Stimulated activated naive CD8-positive, alpha-beta T cell treated with anti-CD3 and anti-CD28 coated beads, Interleukin-15, Interleukin-2, amounts not matched to agents 100 U/mL and 50 U/mL, for 24 hours (primary cell): ENCODE measurements around the gene DOC2A.
"Not testable (repeated sequence)": the region's sequence is repeated elsewhere in the genome, so short reads cannot be mapped to it uniquely, and the experiment has no call there.

Source experiments
- ATAC-seq: fragments of 150-1000 bp; cut with Tn5 transposase; one replicate; pipeline ENCODE4 v1.10.0; 2021
- DNase-seq: peaks from one replicate; pipeline ENCODE4 v3.0.0; 2021

The DOC2A gene

GRCh38 chr16:30027588-30028437, 17.0 kb upstream of the DOC2A start:
- ATAC-seq = no peak
- DNase-seq = no peak

- no peak for DNase-seq
Observed at GRCh38 chr16:30026449-30026848, 15.6 kb upstream of the DOC2A start.

GRCh38 chr16:30025574-30025973, 14.7 kb upstream of the DOC2A start:
- no peak for ATAC-seq
- DNase-seq = no peak

More at GRCh38 chr16:30026449-30026848, 15.6 kb upstream of the DOC2A start:
- no peak for ATAC-seq

GRCh38 chr16:30025156-30025555, 14.3 kb upstream of the DOC2A start:
- ATAC-seq (no peak), DNase-seq (no peak)

DNA sequence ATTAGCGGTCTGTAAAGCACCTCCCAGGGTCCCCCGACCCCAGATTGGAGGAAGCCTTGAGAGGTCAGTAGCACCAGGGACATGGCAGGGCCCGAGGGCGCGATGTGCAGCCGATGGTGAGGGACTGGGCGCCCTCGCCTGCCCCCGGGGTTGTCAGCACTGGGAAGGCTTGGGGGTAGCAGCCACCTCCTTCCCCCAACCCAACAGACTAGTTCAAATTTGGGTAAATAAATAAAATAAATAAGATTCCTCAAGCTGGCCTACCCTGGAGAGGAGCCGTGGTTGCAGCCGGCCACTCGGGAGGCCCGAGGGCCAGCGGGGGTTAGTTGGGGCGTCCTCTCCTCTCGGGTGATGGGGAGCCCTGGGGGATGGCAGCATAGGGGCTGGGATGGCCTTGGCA, 13.6 kb upstream of the DOC2A start:
- no peak for DNase-seq
- no peak for ATAC-seq

DNA sequence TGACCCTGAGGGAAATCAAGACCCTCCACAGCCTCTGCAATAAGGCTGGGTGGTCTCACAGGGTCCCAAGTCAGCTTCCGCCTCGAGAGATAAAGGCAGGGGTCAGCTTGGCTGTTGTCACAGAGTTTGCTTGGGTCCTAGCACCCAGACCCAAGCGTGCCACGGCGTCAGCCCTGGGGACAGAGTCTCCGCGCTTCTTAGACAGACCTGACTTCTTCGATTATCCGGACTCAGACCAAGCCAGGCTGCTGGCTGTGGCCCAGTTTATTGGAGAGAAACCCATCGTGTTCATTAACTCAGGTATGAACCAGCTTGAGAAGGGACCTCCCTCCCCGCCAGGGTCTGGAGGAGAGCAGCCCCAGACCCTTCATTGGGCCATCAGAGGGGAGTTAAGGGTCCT, 12.8 kb upstream of the DOC2A start:
- ATAC-seq = no peak

DNA sequence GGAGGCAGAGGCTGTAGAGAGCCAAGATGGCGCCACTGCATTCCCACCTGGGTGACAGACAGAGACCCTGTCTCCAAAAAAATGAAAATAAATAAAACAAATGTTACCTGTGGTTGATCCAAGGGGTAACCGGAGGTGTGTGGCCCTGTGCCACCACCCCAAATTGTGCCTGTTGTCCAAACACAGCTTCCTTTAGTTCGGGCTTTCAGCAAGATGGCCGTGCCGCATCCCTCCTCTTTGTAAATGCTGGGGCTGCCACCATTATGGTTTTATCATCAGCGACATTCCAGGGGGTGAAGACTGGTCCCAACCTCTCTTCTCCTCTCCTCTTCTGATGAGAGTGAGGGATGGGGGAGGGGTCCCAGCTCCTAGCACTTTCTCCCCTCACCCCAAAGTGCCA, 12.1 kb upstream of the DOC2A start, which contains the start of gene C16orf92:
Gene C16orf92, plus strand, starts transcription at position 312 of the 400 bp plus-strand sequence. CDS start 143 bp downstream, outside the sequence.
- ATAC-seq = no peak
- DNase-seq = no peak

More for the DNA sequence above, 12.8 kb upstream of the DOC2A start:
- DNase-seq = no peak

- ATAC-seq (peak; percentile 42), DNase-seq (no peak)
Observed at GRCh38 chr16:30018731-30019158, 7.9 kb upstream of the DOC2A start.

DNA sequence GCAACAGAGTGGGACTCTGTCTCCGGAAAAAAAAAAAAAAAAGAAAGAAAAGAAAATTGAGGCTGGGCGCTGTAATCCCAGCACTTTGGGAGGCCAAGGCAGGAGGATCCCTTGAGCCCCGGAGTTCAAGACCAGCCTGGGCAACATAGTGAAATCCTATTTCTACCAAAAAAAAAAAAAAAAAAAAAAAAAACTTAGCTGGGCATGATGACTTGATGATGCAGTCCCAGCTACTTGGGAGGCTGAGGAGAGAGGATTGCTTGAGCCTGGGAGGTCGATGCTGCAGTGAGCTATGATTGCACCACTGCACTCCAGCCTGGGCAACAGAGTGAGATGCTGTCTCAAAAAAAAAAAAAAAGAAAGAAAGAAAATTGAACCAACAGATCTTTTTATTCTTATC, 7.1 kb upstream of the DOC2A start:
- ATAC-seq, DNase-seq: not testable (repeated sequence)

GRCh38 chr16:30017277-30017656, 6.4 kb upstream of the DOC2A start:
- no peak for ATAC-seq
- no peak for DNase-seq

DNA sequence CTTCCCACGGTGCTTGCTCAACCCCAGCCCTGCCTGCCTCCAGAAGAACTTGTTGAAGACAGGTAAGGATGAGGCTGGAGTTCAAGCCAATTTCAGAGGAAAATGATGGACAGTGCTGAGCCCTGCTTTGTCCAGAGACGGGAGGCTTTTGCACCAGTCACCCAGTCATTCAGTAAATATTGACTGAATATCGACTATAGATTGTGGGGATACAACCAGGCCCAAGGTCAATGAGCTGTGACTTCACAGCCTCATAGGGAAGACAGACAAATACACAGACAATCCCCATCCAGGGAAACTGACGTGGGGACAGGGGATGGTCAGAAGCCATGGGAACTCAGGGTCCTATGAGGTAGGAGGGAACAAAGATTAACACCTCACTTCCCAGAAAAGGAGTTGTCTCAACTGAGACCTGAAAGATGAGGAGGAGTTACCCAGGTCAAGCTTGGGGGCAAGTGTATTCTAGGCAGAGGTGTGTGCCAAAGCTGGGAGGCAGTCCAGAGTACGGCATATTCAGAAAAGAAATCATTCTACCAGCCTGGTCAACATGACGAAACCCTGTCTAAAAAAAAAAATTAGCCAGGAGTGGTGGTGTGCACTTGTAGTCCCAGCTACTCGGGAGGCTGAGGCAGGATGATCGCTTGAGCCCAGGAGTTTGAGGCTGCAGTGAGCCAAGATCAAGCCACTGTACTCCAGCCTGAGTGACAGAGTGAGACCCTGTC, 5.9 kb upstream of the DOC2A start:
- ATAC-seq (no peak), DNase-seq (no peak)

DNA sequence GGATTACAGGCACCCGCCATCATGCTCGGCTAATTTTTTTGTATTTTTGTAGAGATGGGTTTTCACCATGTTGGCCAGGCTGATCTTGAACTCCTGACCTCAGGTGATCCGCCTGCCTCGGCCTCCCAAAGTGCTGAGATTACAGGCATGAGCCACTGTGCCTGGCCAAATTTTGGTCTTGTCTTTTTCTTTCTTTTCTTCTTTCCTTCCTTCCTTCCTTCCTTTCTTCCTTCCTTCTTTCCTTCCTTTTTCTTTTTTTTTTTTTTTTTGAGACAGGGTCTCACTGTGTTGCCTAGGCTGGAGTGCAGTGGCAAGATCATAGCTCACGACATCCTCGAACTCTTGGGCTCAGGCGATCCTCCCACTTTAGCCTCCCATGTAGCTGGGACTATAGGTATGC, 4.6 kb upstream of the DOC2A start:
- DNase-seq, ATAC-seq: not testable (repeated sequence)

DNA sequence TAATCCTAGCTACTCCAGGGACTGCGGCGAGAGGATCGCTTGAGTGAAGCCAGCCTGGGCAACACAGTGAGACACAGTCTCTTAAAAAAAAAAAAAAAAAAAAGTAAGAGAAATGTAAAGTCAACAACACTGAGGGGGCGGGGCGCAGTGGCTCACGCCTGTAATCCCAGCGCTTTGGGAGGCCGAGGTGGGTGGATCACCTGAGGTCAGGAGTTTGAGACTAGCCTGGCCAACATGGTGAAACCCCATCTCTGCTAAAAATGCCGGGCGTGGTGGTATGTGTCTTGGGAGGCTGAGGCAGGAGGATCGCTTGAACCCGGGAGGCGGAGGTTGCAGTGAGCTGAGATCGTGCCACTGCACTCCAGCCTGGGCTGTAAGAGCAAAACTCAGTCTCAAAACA, 1.8 kb upstream of the DOC2A start:
- not testable (repeated sequence) for ATAC-seq

DNA sequence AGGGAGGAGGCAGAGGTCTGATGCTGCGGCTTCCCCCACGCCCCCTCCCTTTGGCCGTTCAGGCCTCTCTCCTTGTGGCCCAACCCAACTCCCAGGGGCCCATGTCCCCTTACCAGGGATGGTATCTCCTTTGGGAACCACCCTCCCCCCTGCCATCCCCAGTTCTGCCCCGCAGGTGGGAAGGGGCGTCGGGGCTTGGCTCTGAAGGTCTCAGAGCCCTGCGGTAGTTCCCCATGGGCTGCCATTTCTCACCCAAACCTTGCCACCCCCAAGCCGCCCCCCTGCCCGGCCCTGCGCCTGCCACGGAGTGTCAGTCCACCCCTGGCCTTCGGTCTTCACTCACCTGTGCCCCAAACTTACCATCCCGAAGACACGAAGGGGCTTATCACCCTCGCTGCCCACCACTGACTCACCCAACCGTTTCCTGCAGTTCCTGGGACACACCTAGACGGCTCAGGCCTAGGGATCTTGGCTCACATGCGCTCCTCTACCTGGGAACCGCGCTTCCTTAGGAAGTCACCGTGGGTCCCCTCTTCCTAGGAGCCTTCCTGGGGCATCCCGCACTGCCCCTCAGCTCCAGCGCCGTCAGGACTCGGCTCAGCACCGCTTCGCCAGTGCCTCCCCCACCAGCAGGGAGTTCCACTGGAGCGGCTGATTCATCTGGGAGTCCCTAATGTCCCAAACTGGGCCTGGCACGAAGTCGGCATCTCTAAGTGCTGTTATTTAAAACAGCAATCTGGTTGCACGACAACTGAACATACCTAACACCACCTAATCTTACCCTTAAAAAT, 1.1 kb upstream of the DOC2A start:
- ATAC-seq (no peak), DNase-seq (no peak)

More for the DNA sequence above, 1.8 kb upstream of the DOC2A start:
- not testable (repeated sequence) for DNase-seq

- no peak for ATAC-seq
Observed at GRCh38 chr16:30009990-30010843, 610 bp downstream of the DOC2A start.

GRCh38 chr16:30009085-30009862, 1.6 kb downstream of the DOC2A start:
- DNase-seq = no peak
- no peak for ATAC-seq

More at GRCh38 chr16:30009990-30010843, 610 bp downstream of the DOC2A start:
- DNase-seq = no peak

DNA sequence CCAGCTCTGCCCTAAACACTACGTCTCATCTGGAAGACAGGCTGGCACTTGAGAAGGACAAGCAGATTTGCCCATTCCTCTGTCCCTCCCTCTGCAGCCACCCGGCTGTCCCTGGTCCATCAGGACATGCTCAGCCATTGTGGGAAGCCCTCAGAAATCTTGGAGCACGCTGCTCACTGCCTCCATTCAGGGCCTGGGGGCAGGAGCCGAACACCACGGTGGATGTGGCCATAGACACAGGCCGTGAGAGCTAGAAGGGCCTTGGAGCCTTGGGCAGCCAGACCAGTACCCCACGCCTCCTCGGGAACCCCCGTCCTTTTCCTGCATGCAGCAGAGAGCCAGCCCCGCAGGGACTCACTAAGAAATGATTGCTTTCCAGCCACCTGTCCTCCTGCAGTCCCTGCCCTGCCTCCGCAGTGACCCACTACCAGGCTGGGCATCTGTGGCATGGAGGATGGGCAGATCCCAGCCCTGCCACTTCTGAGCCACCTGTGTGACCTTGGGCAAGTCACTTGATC, 3.4 kb downstream of the DOC2A start:
- ATAC-seq (no peak), DNase-seq (no peak)

DNA sequence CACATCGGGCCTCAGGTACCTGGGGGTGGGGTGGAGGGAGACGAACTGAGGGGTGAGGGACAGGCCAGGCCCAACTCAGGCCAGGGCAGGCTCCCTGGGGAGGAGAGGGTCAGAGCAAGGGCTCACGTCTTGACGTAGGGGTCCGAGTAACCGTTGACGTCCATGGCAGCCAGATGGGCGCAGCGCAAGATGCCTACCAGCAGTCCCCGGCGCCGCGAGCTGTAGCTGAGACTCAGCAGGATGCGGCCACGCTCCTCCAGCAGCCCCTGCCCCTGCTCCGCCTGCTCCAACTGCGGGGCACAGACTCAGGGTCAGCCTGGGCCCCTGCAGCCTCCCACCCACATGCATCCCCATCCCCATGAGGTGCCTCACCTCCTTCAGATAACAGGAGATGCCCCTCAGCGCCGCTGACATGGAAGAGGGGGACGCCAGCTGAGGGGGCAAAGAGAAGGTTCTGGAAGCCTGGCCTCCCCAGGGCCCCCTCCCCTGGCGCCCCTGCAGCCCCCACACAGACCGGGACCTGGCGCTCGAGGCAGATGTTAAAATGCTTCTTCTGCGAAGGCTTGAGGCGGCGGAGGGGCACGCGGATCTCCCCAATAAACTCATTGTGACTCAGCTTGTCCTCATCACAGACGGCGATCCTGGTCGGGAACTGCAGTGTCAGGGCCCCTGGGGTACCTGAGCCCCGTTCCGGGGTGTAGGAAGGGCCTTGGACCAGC, 4.0 kb downstream of the DOC2A start:
- DNase-seq = no peak
- no peak for ATAC-seq

GRCh38 chr16:30006095-30006473, 4.7 kb downstream of the DOC2A start:
- DNase-seq (no peak), ATAC-seq (no peak)
